NCI-H2029 treated with DMSO at 0.1 percent for 48 hours (cell line): ENCODE results near the gene PADI3.

Experiments
- DNase-seq: peaks from one replicate; lab custom pipeline; 2025; lab: John Stamatoyannopoulos, UW

Gene PADI3

DNA sequence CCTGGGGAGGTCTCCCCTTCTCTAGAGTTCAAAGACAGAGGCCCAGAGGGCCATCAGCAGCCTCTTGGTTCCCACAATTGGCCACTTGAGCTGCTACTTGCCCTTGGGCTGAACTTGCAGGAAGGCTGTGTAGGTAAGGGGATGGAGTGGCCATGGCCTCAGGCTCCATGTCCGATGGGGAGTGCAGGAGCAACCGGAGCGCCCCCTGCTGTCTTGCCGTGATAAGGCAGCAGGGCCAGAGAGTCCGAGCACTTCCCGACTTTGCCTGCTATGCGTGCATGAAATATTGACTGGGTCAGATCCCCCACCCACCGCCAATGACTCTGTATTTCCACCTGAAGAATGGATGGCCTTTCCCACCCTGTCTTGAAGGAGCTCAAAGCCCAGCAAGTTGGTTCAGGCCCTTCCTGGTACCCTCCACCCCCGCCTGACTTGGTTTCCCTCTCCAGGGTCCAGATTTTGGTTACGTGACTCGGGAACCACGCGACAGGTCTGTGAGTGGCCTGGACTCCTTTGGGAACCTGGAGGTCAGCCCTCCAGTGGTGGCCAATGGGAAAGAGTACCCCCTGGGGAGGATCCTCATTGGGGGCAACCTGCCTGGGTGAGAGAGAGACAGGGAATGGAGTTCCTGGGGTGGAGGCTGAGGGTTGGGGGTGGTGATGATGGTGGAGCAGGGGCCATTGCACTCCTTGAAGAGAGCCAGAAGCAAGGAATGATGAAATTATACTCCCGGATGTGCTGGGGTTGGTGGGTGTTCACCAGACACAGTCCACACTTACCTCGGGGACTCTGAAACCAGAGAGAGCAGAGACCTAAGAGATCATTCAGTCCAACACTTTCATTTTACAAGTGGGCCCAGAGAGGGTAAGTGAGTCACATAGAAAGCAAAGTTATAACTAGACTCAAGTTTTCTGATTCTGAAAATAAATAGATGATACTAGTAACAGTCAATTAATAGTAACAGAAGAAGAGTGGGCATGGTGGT is 25.6 kb downstream of the PADI3 start:
- DNase-seq, result no peak

DNA sequence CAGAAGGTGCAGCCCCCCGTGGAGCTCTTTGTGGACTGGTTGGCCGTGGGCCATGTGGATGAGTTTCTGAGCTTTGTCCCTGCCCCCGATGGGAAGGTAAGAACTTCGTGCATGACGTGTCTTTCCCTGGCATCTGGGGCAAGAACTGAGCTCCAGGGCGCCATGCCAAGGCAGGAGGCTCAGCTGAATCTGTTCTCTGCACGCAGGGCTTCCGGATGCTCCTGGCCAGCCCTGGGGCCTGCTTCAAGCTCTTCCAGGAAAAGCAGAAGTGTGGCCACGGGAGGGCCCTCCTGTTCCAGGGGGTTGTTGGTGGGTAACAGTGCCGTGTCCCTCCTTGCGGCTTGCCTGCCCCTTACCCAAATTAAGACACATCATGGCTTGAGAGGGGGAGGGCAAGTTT is 27.7 kb downstream of the PADI3 start:
- no peak for DNase-seq

DNA sequence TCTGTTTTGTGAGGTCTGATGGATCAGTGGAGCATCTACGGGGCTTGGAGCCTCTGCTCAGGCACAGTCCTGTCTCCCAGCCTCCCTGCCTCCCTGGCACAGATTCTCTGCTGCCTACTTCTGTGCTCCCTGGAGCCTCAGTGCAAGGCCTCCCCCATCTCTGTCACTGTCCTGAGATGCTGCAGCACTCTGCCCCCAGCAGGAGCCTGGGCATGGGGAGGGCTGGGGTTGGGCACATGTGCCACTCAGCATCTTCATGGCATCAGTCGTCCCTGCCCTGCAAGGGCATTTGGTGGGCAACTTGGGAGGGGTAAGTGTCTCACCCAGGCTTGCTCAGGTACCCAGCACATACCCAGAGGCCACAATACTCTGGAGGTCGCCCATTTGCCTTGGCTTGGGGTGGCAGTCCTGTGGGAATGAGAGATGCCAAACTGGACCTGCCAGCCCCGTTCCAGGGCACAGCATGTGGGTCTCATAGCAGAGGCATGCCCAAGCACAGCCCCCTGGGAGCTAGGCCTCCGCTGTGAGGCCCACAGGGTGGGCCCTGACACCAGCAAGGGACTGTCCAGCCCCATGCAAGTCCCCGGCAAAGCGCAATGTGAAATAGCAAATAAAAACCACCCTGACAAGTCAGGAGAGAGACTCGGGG is 28.7 kb downstream of the PADI3 start:
- no peak for DNase-seq

DNA sequence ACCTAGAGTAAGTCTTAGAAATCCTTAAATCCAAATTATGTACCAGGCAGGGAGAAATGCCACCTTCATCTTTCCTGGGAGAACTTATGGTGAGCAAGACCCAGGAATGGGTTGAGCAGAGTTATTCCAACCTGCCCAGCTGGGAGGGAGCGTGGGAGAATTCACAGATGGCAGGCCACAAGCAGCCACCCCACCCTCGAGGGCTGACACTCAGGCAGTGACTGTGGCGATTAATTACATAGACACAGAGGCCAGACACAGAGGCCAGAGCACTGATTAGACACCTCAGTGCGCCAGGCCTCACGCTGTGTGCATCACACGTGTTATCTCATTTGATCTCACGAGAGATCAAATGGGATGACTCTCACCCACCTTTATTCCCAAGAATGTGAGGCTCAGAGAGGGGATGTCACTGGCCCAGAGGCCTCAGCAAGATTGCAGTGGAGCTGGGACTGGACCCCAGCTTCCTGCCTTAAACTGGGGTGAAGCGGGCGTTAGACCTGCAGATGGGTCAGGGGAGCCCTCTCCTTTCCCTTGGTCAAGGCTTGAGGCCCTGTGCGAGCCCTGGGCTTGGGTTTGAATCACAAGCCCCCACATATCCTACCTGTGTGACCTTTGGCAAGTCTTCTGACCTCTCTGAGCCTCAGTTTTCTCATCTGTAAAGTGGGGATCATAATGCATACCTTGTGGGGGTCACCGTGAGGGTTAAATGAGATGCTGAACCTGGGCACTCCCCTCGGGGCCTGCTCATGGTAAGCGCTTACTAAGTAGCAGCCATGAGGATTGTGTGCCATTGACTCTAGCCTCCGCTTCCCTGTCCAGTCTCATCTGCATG is 30.3 kb downstream of the PADI3 start:
- DNase-seq, result no peak

DNA sequence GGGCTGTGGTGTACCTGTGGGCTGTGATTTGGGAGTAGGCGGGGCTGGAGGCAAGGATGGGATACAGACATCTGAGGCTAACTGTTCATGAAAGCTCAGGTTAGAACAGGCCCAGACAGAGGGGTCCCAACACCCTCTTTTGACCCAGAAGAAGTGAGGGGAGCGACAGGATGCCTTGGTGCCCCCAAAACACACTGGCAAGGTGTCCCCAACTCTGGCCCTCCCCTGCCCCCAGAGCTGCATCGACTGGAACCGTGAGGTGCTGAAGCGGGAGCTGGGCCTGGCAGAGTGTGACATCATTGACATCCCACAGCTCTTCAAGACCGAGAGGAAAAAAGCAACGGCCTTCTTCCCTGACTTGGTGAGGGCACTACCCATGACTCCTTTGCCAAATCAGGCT is 31.5 kb downstream of the PADI3 start:
- DNase-seq, result no peak

DNA sequence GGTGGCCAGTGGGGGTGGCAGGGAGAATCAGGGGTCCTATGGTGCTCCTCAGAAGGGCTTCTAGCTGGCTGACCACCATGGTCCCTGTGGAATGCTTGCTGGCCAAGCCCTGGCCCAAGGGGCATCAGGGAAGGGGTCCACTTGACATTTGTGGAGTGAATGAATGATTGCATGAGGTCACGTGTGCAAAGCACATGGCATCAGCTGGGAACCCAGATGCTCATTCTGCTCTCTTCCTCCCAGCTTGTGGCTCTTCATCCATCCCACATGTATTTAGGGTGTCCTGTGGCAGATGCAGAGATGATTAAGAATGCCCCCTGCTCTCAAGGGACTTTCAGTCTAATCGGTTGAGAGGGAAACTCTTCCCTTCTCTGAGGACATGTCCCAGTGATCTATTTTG is 32.0 kb downstream of the PADI3 start:
- no peak for DNase-seq

DNA sequence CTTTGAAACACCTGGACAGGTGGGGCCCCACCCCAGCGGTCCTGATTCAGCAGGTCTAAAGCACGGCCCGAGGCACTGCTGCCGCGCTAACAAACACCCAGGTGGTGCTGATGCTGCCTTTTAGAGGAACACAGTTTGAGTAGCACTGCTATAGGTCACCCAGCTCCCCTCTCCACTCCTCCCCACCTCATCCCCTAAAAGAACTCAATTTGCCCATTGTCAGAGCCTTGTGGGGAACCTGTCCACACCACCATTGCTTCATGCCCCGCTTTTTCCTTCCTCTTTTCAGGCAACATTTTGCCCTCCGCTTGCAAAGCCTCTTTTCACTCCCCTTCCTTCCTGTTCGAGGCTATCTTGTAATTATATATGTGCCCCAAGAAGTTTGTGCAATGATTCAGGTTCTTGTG is 32.9 kb downstream of the PADI3 start:
- no peak for DNase-seq

DNA sequence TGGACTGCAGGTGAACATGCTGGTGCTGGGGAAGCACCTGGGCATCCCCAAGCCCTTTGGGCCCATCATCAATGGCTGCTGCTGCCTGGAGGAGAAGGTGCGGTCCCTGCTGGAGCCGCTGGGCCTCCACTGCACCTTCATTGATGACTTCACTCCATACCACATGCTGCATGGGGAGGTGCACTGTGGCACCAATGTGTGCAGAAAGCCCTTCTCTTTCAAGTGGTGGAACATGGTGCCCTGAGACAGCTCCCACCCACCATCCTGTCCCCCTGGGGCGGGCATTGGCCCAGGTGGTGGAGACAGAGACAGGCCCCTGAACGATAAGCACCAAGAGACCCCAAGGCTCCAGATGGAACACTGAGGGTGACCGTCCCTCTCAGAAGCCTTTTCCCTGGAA is 33.9 kb downstream of the PADI3 start:
- no peak for DNase-seq

DNA sequence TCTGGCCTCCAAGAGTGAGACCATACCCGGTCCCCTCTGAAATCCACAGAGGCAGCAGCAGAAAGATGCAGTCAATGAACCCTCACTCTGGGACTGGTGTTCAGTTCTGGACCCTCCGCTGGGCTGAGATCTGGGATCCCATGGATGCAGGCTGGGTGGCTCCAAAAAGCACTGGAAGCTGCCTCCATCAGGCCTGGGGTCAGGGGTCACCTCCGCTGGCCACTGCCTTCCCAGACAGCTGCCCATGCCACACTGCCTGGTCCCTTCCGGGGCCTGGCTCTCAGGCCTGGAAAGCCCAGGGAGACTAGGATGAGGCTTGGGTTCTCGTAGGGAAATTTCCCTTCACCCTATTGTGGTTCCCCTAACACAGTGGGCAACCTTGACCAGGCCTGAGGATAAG is 37.7 kb downstream of the PADI3 start:
- no peak for DNase-seq

DNA sequence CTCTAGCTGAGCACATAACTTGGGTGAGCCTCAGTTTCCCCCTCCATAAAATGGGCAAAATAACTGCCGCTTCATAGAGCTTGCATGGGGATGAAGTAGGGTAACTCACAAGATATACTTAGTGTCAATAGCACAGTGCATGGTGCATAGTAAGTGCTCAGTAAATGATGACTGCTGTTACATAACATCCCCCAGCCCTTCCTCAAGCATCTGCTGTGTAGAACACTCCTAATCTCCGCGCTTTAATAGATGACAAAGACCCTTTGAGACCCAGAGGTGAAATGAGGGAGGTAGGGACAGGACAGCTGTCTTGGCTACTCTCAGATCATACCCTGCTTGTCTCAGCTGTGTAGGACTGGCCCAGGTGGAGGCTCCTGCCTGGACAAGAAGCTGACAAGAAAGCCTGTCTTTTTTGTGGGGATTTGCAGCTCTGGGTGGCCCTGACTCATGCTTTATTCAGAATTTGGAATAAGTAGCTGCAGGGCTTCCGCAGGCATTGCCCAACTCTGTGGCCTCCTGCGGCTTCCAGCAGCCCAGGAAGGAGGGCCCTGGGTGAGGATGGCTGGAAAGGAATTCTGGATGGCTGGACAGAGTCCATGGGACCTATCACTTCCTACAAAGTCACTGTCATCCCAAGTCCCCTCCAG is 38.4 kb downstream of the PADI3 start:
- no peak for DNase-seq

DNA sequence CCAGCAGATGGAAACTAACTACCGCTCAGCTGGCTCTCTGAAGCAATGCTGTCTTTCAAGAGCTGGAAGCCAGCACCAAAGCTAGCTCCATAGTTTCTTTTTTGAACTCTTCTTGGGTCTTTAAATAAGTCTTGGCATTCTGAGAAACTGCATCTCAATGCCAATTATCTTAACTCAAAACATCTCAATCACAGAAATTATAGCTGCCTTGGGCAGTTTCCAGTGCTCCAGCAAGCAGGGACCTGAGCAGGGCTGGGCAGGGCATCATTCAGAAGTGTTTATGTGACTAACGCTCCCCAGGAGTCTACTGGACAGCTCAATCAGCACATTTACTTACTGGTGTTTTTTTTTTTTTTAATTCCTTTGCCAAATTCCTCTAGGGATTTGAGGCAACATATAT is 40.8 kb downstream of the PADI3 start:
- DNase-seq, result no peak

DNA sequence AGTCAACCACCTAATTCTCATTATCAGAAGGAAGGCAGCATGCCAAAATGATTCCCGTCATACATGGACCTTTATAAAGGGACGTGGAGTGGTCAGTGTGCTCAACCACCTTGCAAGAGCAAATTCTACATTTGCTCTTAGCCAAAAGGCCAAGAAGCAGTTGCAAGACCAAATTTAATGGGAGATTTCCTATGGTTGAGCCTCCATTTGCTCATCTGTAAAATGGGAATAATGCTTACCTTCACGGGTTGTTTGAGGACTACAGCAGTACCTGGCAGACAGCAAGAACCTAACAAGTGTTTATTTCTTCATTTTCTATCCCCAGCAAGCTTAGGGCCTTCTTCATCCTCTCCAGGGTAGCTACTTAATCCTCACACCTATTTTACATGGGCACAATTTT is 41.7 kb downstream of the PADI3 start:
- DNase-seq, result no peak

DNA sequence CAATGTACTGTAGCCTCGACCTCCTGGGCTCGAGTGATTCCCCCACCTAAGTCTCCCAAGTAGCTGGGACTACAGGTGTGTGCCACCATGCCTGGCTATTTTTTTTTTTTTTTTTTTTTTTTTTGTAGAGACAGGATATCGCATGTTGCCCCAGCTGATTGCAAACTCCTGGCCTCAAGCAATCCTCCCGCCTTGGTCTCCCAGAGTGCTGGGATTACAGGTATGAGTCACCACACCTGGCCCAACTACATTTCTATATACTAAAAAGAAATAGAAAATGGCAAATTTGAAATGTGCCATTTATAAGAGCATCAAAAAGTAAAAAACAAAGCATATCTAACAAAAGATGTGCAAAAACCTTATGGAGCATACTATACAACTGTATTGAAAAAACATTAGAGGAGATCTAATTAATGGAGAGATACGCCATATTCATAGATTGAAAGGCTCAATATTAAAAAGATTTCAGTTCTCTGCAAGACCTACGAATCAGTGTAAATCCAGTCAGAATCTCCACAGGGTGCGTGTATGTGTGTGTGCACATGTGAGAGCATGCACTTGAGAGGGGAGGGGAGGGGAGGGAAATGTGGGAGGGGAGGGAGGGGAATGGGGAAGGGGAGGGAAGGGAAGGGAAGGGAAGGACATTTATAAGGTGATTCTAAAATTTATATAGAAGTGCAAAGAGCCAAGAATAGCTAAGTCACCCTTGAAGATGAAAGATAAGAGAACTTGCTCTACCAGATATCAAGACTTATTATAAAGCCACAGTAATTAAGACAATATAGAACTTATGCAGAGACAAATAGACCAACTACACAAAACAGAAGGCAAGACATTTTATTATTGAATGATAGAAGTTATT is 43.6 kb downstream of the PADI3 start:
- DNase-seq, result no peak

DNA sequence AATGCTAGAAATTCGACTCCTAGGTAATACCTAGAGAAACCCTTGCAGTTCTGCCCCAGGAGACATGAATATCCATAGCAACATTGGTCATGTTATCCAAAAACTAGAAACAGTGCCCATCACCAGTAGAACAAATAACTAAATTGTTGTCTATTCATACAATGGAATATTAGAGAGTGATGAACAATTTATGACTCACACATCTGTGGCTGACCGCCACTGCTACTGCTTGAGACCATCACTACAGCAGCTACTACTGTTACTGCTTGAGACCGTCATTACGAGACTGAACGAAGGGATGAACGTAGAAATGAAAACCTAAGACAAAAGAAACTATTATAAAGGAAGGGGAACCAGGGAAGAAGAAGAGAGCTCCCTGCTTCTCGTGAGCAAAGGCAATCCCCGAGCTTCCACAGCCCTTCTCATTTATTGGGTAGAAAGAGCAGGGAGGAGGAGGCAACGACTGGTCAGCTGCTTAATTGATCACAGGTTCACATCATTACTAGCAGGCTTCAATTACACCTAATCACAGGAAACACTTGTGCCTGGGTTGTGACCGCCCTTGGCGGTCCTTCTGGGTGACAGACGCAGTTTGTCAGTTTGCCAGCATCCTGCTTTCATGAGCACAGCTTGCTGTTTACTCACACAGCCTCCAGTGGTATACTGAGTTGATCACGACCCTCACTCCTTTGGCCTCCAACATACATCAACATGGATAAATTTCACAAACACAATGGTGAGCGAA is 45.0 kb downstream of the PADI3 start:
- DNase-seq, result no peak

DNA sequence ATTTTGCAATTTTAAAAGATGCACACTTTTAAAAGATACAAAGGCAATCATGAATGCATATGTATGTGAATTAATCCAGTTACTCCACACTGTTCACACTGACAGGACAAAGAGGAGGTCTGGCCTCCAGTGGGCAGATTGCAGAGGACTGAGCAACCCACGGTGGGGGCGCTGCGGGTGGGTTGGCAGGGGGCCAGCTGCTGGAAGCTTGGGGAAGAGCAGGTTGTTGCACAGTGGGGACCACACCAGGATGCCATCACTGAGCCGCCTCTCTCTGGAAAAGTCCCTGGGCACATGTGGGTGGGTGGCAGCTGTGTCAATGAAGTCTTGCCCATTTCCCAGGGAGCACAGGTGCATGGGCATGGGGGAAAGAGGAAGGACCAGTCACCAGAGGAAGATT is 46.4 kb downstream of the PADI3 start:
- DNase-seq, result no peak

DNA sequence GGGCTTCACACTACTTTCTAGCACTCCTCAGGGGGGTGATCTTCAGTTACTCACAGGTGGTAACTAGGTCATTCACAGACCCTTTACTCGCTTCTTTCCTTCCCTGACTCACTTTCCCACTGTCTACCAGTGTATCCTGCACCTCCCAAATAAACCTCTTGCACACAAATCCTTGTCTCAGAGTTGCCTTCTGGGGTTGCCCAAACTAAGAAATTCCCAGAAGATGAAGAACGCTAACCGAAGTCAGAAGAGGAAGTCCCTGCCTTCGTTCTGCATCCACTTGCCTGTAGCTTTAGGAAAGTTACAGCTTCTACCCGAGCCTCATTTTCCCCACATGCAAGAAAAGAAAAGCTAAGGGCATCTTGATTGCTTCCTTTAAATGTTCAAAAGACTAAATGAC is 47.2 kb downstream of the PADI3 start:
- DNase-seq, result no peak

DNA sequence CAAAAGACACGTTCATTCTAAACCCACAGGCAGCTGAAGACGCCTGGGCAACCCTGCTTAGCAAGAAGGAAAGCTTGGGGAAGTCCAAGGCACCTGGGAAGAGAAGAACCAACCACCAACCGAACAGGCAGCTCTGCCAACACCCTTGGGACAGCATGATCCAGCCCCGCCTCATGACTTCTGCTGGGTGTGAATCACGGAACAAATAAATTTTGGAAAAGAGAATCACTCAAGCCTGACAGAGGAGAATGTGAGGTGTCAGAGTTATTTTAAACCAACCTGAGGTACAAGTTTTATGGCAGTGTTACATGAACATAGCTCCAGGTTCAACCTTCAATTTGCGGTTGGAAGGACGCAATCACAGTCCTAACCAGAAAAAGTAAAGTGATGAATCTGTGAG is 49.1 kb downstream of the PADI3 start:
- DNase-seq, result no peak

DNA sequence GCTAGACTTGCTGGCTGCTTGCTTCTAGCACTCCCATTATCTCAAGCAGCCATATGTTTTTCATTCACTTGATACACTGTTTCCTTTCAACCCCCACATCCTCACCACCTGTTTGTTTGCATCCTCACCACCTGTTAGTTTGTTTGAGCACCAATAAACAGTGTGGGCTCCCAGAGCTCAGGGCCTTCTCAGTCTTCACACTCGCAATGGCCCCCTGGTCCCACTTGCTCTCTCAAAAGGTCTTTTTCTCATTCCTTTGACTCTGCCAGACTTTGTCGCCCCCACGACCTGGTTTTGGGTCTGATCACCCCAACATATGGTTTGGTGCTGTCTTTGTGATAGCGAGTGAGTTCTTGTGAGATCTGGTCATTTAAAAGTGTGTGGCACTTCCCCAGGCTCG is 52.9 kb downstream of the PADI3 start:
- no peak for DNase-seq

DNA sequence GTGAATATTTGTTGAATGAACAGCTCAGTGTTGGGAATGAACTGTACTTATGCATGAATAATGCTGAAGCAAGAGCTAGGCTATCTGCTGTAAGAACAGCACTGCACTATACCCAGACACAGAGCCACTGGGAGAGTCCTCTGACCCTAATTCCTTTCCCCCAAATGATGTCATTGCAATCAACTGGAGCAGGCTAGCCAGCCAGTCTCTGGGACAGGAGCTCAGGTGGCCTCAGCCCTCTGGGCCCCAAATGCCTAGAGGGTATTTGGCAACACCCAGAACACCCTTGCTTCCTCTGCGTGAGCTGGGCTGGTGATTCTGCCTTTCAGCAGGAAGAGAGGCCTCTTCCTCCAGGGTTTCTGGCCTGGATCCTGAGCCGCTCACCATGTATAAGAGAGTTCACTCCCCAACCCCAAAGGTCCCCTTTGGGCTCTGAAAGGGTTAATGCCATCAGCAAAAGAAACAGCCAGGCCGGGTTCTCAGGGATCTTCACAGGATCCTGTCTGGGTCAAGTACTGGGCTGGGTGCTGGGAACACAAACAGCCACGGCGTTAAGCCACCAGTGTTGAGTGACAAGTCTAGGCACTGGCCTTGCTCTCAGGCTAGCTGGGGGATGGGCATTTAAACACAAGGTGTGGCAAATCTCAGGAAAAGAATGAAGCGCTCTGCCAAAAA is 55.4 kb downstream of the PADI3 start:
- DNase-seq, result no peak

DNA sequence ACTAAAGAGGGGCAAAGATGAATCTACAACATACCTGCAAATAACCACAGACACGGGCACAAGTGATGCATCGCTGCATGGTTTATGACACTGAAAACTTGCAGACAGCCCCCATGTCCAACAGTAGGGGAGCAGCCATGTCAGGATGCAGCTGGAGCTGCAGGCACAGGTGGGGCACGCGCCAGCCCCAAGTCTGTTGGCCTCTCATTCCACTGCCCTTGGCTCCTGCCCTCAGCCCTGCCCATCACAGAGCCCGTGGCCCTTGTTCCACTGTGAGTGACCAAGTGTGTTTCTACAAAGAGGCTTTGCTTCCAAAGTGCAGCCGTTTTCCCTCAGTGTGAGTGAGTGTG is 55.9 kb downstream of the PADI3 start:
- no peak for DNase-seq
